Hepatocyte (in vitro differentiated cells): ENCODE results near the gene PER1. TPM values are rescaled to one million over a fixed set of nuclear protein-coding genes. Genes with fewer than 3 reads are reported as not detected.

Experiments
- DNase-seq: peaks from one replicate; pipeline ENCODE4 v3.0.0-alpha.2; 2016; ENCODE audit warnings: low spot score
- H2AFZ ChIP-seq: fragments of 200-600 bp; sonication (generic); 2 replicates; pipeline ENCODE4 v1.6.0; 2016; ENCODE audit warnings: antibody characterized with exemption, mild to moderate bottlenecking
- H3K27ac ChIP-seq: fragments of 200-600 bp; sonication (generic); 2 replicates; pipeline ENCODE4 v1.5.1; 2016; ENCODE audit warnings: mild to moderate bottlenecking
- H3K27me3 ChIP-seq: fragments of 200-600 bp; sonication (generic); 2 replicates; pipeline ENCODE4 v1.6.1; 2016
- H3K36me3 ChIP-seq: fragments of 200-600 bp; sonication (generic); replicated peaks from 2 replicates; pipeline ENCODE4 v1.5.1; 2016; ENCODE audit warnings: low read depth; ENCODE audit not compliant: insufficient read depth
- H3K4me1 ChIP-seq: fragments of 200-600 bp; sonication (generic); 2 replicates; pipeline ENCODE4 v1.5.1; 2016; ENCODE audit warnings: mild to moderate bottlenecking, moderate library complexity; ENCODE audit not compliant: insufficient read depth
- H3K4me2 ChIP-seq: fragments of 200-600 bp; sonication (generic); 2 replicates; pipeline ENCODE4 v1.6.0; 2016
- H3K4me3 ChIP-seq: fragments of 200-600 bp; sonication (generic); 2 replicates; pipeline ENCODE4 v1.5.1; 2016; ENCODE audit warnings: mild to moderate bottlenecking
- H3K79me2 ChIP-seq: fragments of 200-600 bp; sonication (generic); 2 replicates; pipeline ENCODE4 v1.6.0; 2017; ENCODE audit warnings: mild to moderate bottlenecking
- H3K9me2 ChIP-seq: fragments of 200-600 bp; sonication (generic); replicated peaks from 2 replicates; pipeline ENCODE4 v1.6.0; 2017; ENCODE audit warnings: mild to moderate bottlenecking; ENCODE audit not compliant: insufficient read depth
- H3K9me3 ChIP-seq: fragments of 200-600 bp; sonication (generic); 2 replicates; pipeline ENCODE4 v1.5.1; 2016; ENCODE audit warnings: low read depth, mild to moderate bottlenecking
- H4K20me1 ChIP-seq: fragments of 200-600 bp; sonication (generic); 2 replicates; pipeline ENCODE4 v1.6.0; 2016; ENCODE audit warnings: mild to moderate bottlenecking; ENCODE audit not compliant: insufficient read depth, poor library complexity, severe bottlenecking
- EZH2 ChIP-seq: fragments of 200-600 bp; sonication (generic); IDR thresholded peaks from 2 replicates; pipeline ENCODE4 v1.6.1; 2016; ENCODE audit warnings: antibody characterized with exemption, mild to moderate bottlenecking, borderline replicate concordance
- EZH2phosphoT487 ChIP-seq: fragments of 200-600 bp; sonication (generic); IDR thresholded peaks from one replicate; pipeline ENCODE4 v1.6.1; 2018; ENCODE audit warnings: antibody characterized with exemption, mild to moderate bottlenecking, low read depth, moderate library complexity; ENCODE audit not compliant: unreplicated experiment, severe bottlenecking
- WGBS: methylation state at CpG from one replicate; pipeline ENCODE4 v1.1.6; 2016; ENCODE audit warnings: low lambda C conversion rate; ENCODE audit errors: missing lambda C conversion rate; 5-methylcytosine and 5-hydroxymethylcytosine counted together
- polyA plus RNA-seq: library from polyadenylated mRNA; unstranded; fragments of >200 nt; fragmentation: Nextera tagmentation; extraction: Ambion mirVana; gene quantifications from 2 replicates; pipeline ENCODE4 v1.2.1, GENCODE V29; 2016
- total RNA-seq: library from RNA; depleted of rRNA; stranded (reverse); fragments of >200 nt; gene quantifications from 2 replicates; pipeline ENCODE4 v1.2.3, GENCODE V29; 2014
- TF ChIP-seq, protein P1 (sequence below): fragments of 200-600 bp; sonication (generic); IDR thresholded peaks from 2 replicates; pipeline ENCODE4 v1.5.1; 2016; ENCODE audit warnings: antibody characterized with exemption, mild to moderate bottlenecking; ENCODE audit not compliant: poor library complexity

PER1 gene
- total and polyA plus RNA-seq, 2 experiments from 2014 or later: 36.5 to 107 TPM

DNA sequence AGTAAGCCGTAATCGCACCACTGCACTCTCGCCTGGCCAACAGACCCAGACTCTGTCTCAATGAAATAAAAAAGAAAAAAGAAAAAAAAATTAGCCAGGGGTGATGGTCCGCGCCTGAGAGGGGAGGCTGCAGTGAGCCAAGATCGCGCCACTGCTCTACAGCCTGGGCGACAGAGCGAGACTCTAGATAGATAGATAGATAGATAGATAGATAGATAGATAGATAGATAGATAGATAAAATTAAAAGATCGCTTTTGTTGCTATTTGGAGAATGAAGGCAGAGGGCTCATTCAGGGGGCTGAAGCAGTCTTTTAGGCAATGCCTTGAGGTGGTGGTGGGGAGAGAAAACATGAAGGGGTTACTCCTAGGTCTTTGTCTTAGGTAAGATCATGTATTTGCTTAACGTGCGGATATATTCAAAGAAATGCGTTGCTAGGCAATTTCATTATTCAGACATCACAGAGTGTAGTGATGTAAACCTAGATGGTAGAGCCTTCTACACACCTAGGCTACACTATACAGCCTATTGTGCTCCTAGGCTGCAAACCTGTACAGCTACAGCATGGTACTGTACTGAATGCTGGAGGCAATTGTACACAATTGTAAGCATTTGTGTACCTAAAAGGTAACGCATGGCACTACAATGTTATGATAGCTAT lies 23.9 kb downstream of the PER1 start:
- 92% methylated on average over 14 of the region's 14 CpGs for WGBS
- Histone ChIP-seq H3K27me3 (peaks cover 18% of the 10 kb centered on the region), H3K4me2 (no peak overlapping the region)

DNA sequence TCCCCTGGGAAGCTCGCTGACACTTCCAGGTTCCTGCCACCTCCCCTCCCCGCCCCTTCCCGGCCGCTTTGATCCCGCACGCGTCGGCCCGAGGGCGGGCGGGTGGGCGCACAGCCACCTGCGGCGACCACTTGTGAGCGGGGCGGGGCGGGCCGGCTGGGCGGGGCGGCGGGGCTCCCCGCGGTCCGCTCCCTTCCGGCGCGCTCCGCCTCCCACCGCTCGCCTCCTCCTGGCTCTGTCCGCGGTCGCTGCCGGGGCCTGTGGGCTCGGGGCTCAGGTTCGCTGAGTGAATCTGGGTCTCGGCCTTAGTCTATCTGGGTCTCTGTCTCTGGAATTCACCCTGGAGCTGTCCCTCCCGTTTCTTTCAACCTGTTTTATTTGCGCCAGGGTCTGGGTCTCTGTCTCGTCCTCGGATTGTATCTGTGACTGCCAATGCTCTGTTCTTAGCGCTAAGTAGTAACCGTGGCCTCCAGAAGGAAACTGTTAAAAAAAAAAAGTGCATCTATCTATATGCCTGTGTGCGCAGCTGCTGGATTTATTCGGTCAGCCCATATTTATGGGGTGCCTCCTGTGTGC lies 25.6 kb downstream of the PER1 start:
- DNase-seq: peak; percentile 79
- peak overlapping the region; percentile 88 for H3K4me2 ChIP-seq
- peak overlapping the region; percentile 63 for H2AFZ ChIP-seq
- H3K9me3 ChIP-seq: no peaks in the 10 kb centered on the region
- H3K27ac ChIP-seq: peak overlapping the region; percentile 10
- no peaks in the 10 kb centered on the region for H3K36me3 ChIP-seq
- no peaks in the 10 kb centered on the region for H3K79me2 ChIP-seq
- WGBS: 2% methylated on average over 14 of the region's 45 CpGs
- H3K4me1 ChIP-seq: peaks cover 35% of the 10 kb centered on the region
- no peaks in the 10 kb centered on the region for H3K9me2 ChIP-seq
- no peaks in the 10 kb centered on the region for H4K20me1 ChIP-seq
- peak overlapping the region; percentile 90 for H3K4me3 ChIP-seq
- TF ChIP-seq EZH2phosphoT487: no peak
- TF ChIP-seq, protein P1, sequence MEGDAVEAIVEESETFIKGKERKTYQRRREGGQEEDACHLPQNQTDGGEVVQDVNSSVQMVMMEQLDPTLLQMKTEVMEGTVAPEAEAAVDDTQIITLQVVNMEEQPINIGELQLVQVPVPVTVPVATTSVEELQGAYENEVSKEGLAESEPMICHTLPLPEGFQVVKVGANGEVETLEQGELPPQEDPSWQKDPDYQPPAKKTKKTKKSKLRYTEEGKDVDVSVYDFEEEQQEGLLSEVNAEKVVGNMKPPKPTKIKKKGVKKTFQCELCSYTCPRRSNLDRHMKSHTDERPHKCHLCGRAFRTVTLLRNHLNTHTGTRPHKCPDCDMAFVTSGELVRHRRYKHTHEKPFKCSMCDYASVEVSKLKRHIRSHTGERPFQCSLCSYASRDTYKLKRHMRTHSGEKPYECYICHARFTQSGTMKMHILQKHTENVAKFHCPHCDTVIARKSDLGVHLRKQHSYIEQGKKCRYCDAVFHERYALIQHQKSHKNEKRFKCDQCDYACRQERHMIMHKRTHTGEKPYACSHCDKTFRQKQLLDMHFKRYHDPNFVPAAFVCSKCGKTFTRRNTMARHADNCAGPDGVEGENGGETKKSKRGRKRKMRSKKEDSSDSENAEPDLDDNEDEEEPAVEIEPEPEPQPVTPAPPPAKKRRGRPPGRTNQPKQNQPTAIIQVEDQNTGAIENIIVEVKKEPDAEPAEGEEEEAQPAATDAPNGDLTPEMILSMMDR: no peak
- TF ChIP-seq EZH2: no peak
- H3K27me3 ChIP-seq: peaks cover 29% of the 10 kb centered on the region

More for the DNA sequence above, 23.9 kb downstream of the PER1 start:
- Histone ChIP-seq H3K9me2 (no peaks in the 10 kb centered on the region), H2AFZ (no peak overlapping the region), H3K4me1 (peaks cover 28% of the 10 kb centered on the region), H4K20me1 (no peaks in the 10 kb centered on the region), H3K27ac (no peak overlapping the region), H3K36me3 (no peaks in the 10 kb centered on the region), H3K79me2 (no peaks in the 10 kb centered on the region), H3K9me3 (no peaks in the 10 kb centered on the region), H3K4me3 (no peak overlapping the region)
- DNase-seq: no peak
- TF ChIP-seq EZH2: no peak
- TF ChIP-seq, protein P1: no peak
- no peak for TF ChIP-seq EZH2phosphoT487

DNA sequence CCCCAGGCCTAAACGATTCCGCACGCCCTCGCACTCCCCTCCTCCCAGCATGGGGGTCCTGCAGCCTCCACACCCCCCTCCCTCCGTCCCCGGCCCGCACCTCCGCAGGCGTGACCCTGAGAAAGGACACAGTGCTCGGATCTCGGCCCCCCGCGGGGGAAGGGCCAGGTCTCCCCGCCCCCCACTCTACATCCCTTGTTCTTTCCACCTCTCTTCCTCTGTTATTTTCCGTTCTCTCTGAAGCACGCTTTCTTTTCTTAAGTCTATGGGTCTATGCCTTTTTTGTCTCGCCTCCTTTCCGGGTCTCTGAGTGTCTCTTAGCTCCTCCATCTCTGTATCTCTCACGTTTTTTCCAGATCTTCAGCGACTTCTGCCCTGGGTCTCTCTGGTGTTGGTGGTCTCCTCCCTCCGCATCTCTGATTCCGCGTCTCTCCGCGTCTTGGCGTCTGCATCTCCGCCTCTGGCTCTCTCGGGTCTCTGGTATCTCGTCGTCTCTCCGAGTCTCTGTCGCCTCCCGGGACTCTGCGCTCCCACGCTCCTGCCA lies 26.2 kb downstream of the PER1 start:
- peak overlapping the region; percentile 10 for H3K27ac ChIP-seq
- under 1% methylated on average over 32 of the region's 35 CpGs for WGBS

More for the DNA sequence above, 26.2 kb downstream of the PER1 start:
- Histone ChIP-seq H3K36me3 (no peaks in the 10 kb centered on the region), H4K20me1 (no peaks in the 10 kb centered on the region), H3K4me1 (peaks cover 35% of the 10 kb centered on the region), H3K79me2 (no peaks in the 10 kb centered on the region), H2AFZ (peak overlapping the region; percentile 63), H3K4me3 (peak overlapping the region; percentile 90), H3K9me2 (no peaks in the 10 kb centered on the region), H3K9me3 (no peaks in the 10 kb centered on the region), H3K4me2 (peak overlapping the region; percentile 88), H3K27me3 (peaks cover 29% of the 10 kb centered on the region)
- TF ChIP-seq EZH2phosphoT487 (no peak), EZH2 (no peak)
- TF ChIP-seq, protein P1: no peak
- DNase-seq: peak; percentile 28
